Muscle of leg (tissue), 11 donors: ENCODE data around the gene EFCAB9. TPM values are rescaled to one million over a fixed set of nuclear protein-coding genes. Genes with fewer than 3 reads are reported as not detected.
"Not testable (repeated sequence)": the region's sequence is repeated elsewhere in the genome, so short reads cannot be mapped to it uniquely, and the experiment has no call there.

Experiments used
- DNase-seq: peaks from one replicate; pipeline ENCODE4 v3.0.0; 2013
- H3K27ac ChIP-seq: one replicate; pipeline ENCODE4 v1.5.1; 2013; ENCODE audit warnings: mild to moderate bottlenecking, low read length, control low read depth
- H3K27me3 ChIP-seq: one replicate; pipeline ENCODE4 v1.6.1; 2013; ENCODE audit warnings: low read length; ENCODE audit not compliant: control insufficient read depth, insufficient read depth
- H3K36me3 ChIP-seq: one replicate; pipeline ENCODE4 v1.6.1; 2013; ENCODE audit warnings: low read length; ENCODE audit not compliant: control insufficient read depth, insufficient read depth
- H3K4me1 ChIP-seq: one replicate; pipeline ENCODE4 v1.6.1; 2013; ENCODE audit warnings: low read length; ENCODE audit not compliant: control insufficient read depth, insufficient read depth
- H3K4me3 ChIP-seq: one replicate; pipeline ENCODE4 v1.5.1; 2013; ENCODE audit warnings: low read length, control low read depth
- H3K9me3 ChIP-seq: replicated peaks from 2 replicates; pipeline ENCODE4 v1.6.1; 2013; ENCODE audit warnings: low read depth, low read length; ENCODE audit not compliant: control insufficient read depth
- WGBS: methylation state at CpG from one replicate; pipeline ENCODE4 v1.1.5; 2013; ENCODE audit warnings: missing lambda C conversion rate; ENCODE audit not compliant: insufficient coverage; 5-methylcytosine and 5-hydroxymethylcytosine counted together
- polyA plus RNA-seq, 8 donors: library from polyadenylated mRNA; unstranded; fragments of 120-200 nt; gene quantifications; one replicate each; pipeline versions ENCODE4 v1.2.1 to v1.2.3, GENCODE V29; 2013; ENCODE audit warnings: inconsistent platforms in 1 of 8, low replicate concordance in 1 of 8; ENCODE audit not compliant: insufficient read length in 8 of 8, insufficient read depth in 1 of 8
- total RNA-seq: library from RNA; stranded (reverse); fragments of 120-200 nt; gene quantifications from one replicate; pipeline ENCODE4 v1.2.4, GENCODE V29; 2013

EFCAB9 gene
- total and polyA plus RNA-seq, 9 donors = 0.09 to 0.15 TPM; not detected in 7

DNA sequence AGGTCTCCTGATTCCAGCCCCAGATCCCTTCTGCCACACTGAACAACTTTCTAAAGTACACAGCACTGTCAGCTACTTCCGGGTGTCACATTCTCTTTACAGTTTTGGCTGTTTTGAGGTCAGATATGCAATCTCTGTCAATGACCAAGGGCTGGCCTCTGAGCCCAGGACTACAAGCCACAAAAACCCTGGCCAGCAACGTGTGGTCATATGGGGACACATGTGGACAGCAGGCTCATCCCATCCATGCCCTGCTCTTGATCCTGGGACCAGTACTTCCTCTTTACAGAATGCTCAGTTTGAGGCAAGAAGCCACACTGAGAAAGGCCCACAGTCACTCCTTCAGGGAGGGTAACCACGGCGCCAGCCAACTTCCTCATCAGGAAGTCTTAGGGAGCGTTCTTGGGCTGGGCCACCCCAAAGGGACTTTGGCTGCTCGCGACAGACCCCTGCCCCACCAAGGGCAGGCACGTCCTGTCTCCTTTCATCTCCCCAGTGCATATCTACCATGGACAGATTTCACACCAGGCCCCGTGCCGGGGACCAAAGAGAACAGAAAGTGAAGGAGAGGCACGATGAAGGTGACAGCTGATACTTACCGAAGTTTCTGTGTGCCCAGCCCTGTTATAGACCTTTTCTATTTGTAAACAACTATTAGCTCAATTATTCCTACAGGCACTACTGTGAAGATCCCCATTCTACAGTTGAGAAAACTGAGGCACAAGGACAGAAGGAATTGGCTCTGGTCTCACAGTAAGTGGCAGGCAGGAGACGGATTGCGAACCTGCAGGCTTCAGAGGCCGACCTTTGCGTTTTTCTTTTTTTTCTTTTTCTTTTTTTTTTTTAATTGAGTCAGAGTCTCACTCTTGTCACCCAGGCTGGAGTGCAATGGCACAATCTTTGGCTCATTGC, 43.2 kb upstream of the EFCAB9 start:
- Histone ChIP-seq H3K36me3 (peaks cover 18% of the 10 kb centered on the region), H3K27me3 (no peaks in the 10 kb centered on the region), H3K27ac (no peak overlapping the region), H3K9me3 (no peaks in the 10 kb centered on the region), H3K4me1 (peaks cover 15% of the 10 kb centered on the region), H3K4me3 (no peak overlapping the region)
- DNase-seq = peak; percentile 65
- 79% methylated on average over 16 of the region's 16 CpGs for WGBS

DNA sequence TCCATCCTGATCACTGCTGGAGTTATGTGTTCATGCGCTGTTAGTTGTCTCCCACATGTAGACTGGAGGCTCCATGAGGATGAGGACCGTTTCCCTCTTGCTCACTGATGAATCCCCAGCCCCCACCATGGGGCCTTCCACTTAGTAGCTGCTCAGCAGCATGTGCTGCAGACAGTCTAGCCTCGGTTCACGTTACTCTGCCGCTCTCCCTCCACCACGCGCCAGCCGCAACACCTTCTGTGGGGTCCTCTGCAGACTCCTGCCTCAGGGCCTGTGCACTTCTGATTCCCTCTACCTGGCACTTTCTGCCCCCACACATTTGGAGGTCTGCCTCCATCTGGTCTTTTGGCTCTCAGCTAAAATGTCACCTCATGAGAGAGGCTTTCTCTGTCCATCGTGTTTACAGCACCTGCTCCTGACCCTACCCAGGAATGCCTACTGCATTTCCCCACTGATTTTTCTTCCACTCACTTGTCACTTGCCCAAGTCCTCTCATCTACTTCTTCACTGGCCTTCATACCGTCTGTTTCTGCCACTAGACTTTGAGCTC, 42.2 kb upstream of the EFCAB9 start:
- DNase-seq = no peak
- no peaks in the 10 kb centered on the region for H3K9me3 ChIP-seq
- WGBS = 84% methylated on average over 9 of the region's 10 CpGs
- H3K27ac ChIP-seq = no peak overlapping the region
- no peaks in the 10 kb centered on the region for H3K27me3 ChIP-seq
- H3K4me3 ChIP-seq = no peak overlapping the region
- H3K36me3 ChIP-seq = peaks cover 27% of the 10 kb centered on the region
- peaks cover 8% of the 10 kb centered on the region for H3K4me1 ChIP-seq

GRCh38 chr5:172153695-172154094, 40.3 kb upstream of the EFCAB9 start:
- peaks cover 2% of the 10 kb centered on the region for H3K4me1 ChIP-seq
- DNase-seq = no peak
- peaks cover 27% of the 10 kb centered on the region for H3K36me3 ChIP-seq
- no peak overlapping the region for H3K4me3 ChIP-seq
- no peaks in the 10 kb centered on the region for H3K27me3 ChIP-seq
- H3K27ac ChIP-seq = no peak overlapping the region
- WGBS = 97% methylated on average over 3 of the region's 3 CpGs
- no peaks in the 10 kb centered on the region for H3K9me3 ChIP-seq

DNA sequence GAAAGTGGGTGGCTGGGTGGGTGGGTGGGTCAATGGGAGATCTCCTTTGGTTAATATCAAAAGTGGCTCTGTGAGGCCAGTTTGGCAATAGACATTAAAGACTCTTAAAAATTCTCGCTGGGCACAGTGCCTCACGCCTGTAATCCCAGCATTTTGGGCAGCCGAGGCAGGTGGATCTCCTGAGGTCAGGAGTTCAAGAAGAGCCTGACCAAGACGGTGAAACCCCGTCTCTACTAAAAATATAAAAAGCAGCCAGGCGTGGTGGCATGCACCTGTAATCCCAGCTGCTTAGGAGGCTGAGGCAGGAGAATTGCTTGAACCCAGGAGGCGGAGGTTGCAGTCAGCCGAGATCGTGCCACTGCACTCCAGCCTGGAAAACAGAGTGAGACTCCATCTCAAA, 38.9 kb upstream of the EFCAB9 start:
- H3K4me1 ChIP-seq, H3K4me3 ChIP-seq, H3K9me3 ChIP-seq, H3K27ac ChIP-seq, H3K27me3 ChIP-seq, DNase-seq: not testable (repeated sequence)
- H3K36me3 ChIP-seq = peaks cover 27% of the 10 kb centered on the region
- WGBS = 85% methylated on average over 4 of the region's 9 CpGs

DNA sequence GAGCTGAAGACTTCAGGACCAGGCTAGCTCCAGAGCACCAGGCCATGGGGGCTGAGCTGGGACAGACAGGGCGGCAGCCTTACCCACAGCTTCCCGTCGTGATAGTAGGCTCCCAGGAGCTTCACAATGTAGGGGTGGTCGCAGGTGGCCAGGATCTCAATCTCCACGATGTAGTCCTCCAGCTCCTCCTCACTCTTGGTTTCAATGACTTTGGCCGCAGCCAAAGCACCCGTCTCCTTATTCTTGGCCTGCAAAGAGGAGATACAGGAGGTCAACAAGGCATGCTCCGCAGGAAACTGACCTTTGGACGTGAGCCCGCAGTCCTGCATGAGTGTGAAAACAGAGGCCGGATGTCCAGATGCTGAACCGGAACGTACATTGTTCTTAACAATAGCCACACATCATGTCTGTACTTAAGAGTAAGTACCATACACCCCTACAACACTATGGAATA, 37.4 kb upstream of the EFCAB9 start:
- H3K27ac ChIP-seq = peak overlapping the region; percentile 13
- H3K9me3 ChIP-seq = no peaks in the 10 kb centered on the region
- DNase-seq = peak; percentile 57
- peaks cover 2% of the 10 kb centered on the region for H3K4me1 ChIP-seq
- 81% methylated on average over 10 of the region's 13 CpGs for WGBS
- H3K4me3 ChIP-seq = no peak overlapping the region
- H3K27me3 ChIP-seq = no peaks in the 10 kb centered on the region
- H3K36me3 ChIP-seq = peaks cover 24% of the 10 kb centered on the region

GRCh38 chr5:172159016-172159415, 35.0 kb upstream of the EFCAB9 start:
- no peak overlapping the region for H3K27ac ChIP-seq
- no peak overlapping the region for H3K4me3 ChIP-seq
- 75% methylated on average over 6 of the region's 8 CpGs for WGBS
- H3K4me1 ChIP-seq = peaks cover 20% of the 10 kb centered on the region
- DNase-seq = no peak
- no peaks in the 10 kb centered on the region for H3K9me3 ChIP-seq
- H3K27me3 ChIP-seq = no peaks in the 10 kb centered on the region
- peaks cover 17% of the 10 kb centered on the region for H3K36me3 ChIP-seq

DNA sequence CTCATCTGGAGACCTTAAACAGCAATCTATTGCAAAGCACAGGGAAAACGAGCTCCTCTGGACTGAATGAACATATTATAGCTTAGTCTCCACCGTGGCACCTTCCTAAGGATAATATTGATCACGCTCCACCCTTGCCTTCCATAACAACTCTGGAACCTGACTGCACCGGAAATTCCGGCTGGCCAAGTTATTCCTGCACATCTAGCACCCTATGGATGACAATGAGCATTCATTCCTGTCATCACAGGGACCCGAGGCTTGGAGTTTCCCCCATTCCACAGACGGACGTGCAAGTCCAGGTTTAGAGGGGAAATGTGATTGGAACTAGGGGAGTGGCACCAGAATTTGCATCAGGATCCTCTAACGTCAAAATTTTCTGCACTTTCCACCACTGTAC, 33.5 kb upstream of the EFCAB9 start:
- Histone ChIP-seq H3K27me3 (no peaks in the 10 kb centered on the region), H3K27ac (no peak overlapping the region), H3K36me3 (peaks cover 10% of the 10 kb centered on the region), H3K4me3 (no peak overlapping the region), H3K9me3 (no peaks in the 10 kb centered on the region), H3K4me1 (peaks cover 35% of the 10 kb centered on the region)
- no peak for DNase-seq
- 87% methylated on average over 4 of the region's 9 CpGs for WGBS

DNA sequence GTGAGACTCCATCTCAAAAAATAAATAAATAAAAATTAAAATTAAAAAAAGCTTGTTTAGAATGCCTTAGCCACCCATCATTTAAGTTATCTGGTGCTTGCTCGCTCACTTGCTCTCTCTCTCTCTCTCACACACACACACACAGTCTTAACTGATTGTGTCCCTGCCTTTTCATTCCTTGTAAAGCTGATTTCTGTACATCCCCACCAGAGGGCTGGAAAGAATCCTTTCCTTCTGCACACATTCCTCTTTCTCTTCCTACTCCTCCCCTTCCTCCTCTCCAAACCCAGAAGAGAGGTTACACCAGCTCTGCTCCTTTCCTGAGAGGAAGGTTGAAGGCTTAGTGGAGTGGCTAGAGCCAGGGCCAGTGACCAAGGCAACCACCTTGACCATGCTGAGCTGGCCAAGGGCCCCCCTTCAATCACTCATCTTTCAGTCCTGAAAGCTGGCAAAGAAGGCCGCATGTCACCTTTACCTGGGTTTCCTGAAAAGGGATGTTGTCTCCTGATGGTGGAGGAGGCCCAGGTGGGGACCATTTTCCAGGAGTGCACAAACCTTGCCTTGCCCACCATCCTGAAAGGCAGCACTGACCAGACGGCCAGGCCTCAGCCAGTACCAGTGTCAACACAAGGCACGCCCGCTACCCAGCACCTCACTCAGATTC, 31.5 kb upstream of the EFCAB9 start:
- peak overlapping the region; percentile 86 for H3K27ac ChIP-seq
- WGBS = 50% methylated on average over 2 of the region's 5 CpGs
- peaks cover 45% of the 10 kb centered on the region for H3K4me1 ChIP-seq

GRCh38 chr5:172162987-172163343, 31.0 kb upstream of the EFCAB9 start:
- H3K9me3 ChIP-seq = no peaks in the 10 kb centered on the region
- H3K4me1 ChIP-seq = peaks cover 50% of the 10 kb centered on the region
- H3K27me3 ChIP-seq = no peaks in the 10 kb centered on the region
- WGBS = 30% methylated on average over 3 of the region's 5 CpGs
- H3K4me3 ChIP-seq = no peak overlapping the region
- DNase-seq = peak; percentile 85
- no peaks in the 10 kb centered on the region for H3K36me3 ChIP-seq
- H3K27ac ChIP-seq = peak overlapping the region; percentile 86

More for the DNA sequence above, 31.5 kb upstream of the EFCAB9 start:
- Histone ChIP-seq H3K27me3 (no peaks in the 10 kb centered on the region), H3K36me3 (no peaks in the 10 kb centered on the region), H3K9me3 (no peaks in the 10 kb centered on the region), H3K4me3 (no peak overlapping the region)
- peak; percentile 77 for DNase-seq

GRCh38 chr5:172163346-172163745, 30.6 kb upstream of the EFCAB9 start:
- Histone ChIP-seq H3K9me3 (no peaks in the 10 kb centered on the region), H3K27ac (peak overlapping the region; percentile 86), H3K27me3 (no peaks in the 10 kb centered on the region), H3K36me3 (no peaks in the 10 kb centered on the region), H3K4me3 (no peak overlapping the region), H3K4me1 (peaks cover 54% of the 10 kb centered on the region)
- DNase-seq = peak; percentile 85
- 0% methylated on average over 3 of the region's 4 CpGs for WGBS
